H9 (cell line): ENCODE measurements around the gene ADORA2B. TPM values are rescaled to one million over a fixed set of nuclear protein-coding genes. Genes with fewer than 3 reads are reported as not detected.
A peak's percentile ranks its signal among the peaks of the same experiment; 100 is the strongest.

ENCODE experiments used
- DNase-seq: peaks from one replicate; pipeline ENCODE4 v3.0.0-alpha.2; 2017
- H2AFZ ChIP-seq: one replicate; pipeline ENCODE4 v1.6.1; 2013; ENCODE audit warnings: mild to moderate bottlenecking, low read length, control low read depth, moderate library complexity
- H2AK5ac ChIP-seq: 2 replicates; pipeline ENCODE4 v1.6.1; 2013; ENCODE audit warnings: low read length, control low read depth, mixed read lengths; ENCODE audit not compliant: insufficient read length
- H2BK120ac ChIP-seq: one replicate; pipeline ENCODE4 v1.6.1; 2013; ENCODE audit warnings: low read depth, mild to moderate bottlenecking, low read length, control low read depth, inconsistent platforms; ENCODE audit not compliant: poor library complexity, severe bottlenecking
- H2BK12ac ChIP-seq: 2 replicates; pipeline ENCODE4 v1.6.1; 2013; ENCODE audit warnings: low read length, control low read depth, mixed read lengths, low read depth; ENCODE audit not compliant: insufficient read length
- H2BK15ac ChIP-seq: 2 replicates; pipeline ENCODE4 v1.6.1; 2013; ENCODE audit warnings: low read depth, low read length, control low read depth
- H2BK20ac ChIP-seq: one replicate; pipeline ENCODE4 v1.6.1; 2013; ENCODE audit warnings: low read depth, mild to moderate bottlenecking, low read length, control low read depth, inconsistent platforms; ENCODE audit not compliant: poor library complexity, severe bottlenecking
- H2BK5ac ChIP-seq: 2 replicates; pipeline ENCODE4 v1.6.1; 2013; ENCODE audit warnings: low read length, control low read depth, mixed read lengths; ENCODE audit not compliant: insufficient read length
- H3K14ac ChIP-seq: 2 replicates; pipeline ENCODE4 v1.6.1; 2013; ENCODE audit warnings: low read length, control low read depth; ENCODE audit not compliant: insufficient read depth
- H3K18ac ChIP-seq: 2 replicates; pipeline ENCODE4 v1.6.1; 2013; ENCODE audit warnings: low read depth, mild to moderate bottlenecking, mixed read lengths, low read length, control low read depth; ENCODE audit not compliant: insufficient read length
- H3K23ac ChIP-seq: 2 replicates; pipeline ENCODE4 v1.6.1; 2013; ENCODE audit warnings: low read length, control low read depth, mixed read lengths, low read depth; ENCODE audit not compliant: insufficient read length
- H3K23me2 ChIP-seq: 2 replicates; pipeline ENCODE4 v1.6.1; 2013; ENCODE audit warnings: low read depth, mild to moderate bottlenecking, mixed read lengths, low read length, control low read depth; ENCODE audit not compliant: insufficient read length, poor library complexity, severe bottlenecking
- H3K27ac ChIP-seq: 2 replicates; pipeline ENCODE4 v1.5.1; 2013; ENCODE audit warnings: low read length, control low read depth, mixed read lengths, low read depth; ENCODE audit not compliant: insufficient read length
- H3K27me3 ChIP-seq: 2 replicates; pipeline ENCODE4 v1.6.1; 2013; ENCODE audit warnings: low read length, control low read depth, inconsistent platforms; ENCODE audit not compliant: insufficient read depth
- H3K4ac ChIP-seq: 2 replicates; pipeline ENCODE4 v1.6.1; 2013; ENCODE audit warnings: low read depth, mild to moderate bottlenecking, control low read depth, inconsistent platforms, low read length, moderate library complexity
- H3K4me1 ChIP-seq: 2 replicates; pipeline ENCODE4 v1.6.1; 2013; ENCODE audit warnings: low read length, control low read depth, inconsistent platforms; ENCODE audit not compliant: insufficient read depth
- H3K4me2 ChIP-seq: 2 replicates; pipeline ENCODE4 v1.6.1; 2013; ENCODE audit warnings: low read length, control low read depth, mixed read lengths; ENCODE audit not compliant: insufficient read length, insufficient read depth
- H3K56ac ChIP-seq: 2 replicates; pipeline ENCODE4 v1.6.1; 2013; ENCODE audit warnings: low read depth, mild to moderate bottlenecking, mixed read lengths, low read length, control low read depth; ENCODE audit not compliant: insufficient read length
- H3K79me1 ChIP-seq: 2 replicates; pipeline ENCODE4 v1.6.1; 2013; ENCODE audit warnings: low read depth, mild to moderate bottlenecking, moderate library complexity, low read length, control low read depth, inconsistent platforms; ENCODE audit not compliant: insufficient read depth, poor library complexity, severe bottlenecking
- H3K79me2 ChIP-seq: 2 replicates; pipeline ENCODE4 v1.6.1; 2013; ENCODE audit warnings: low read length, control low read depth, inconsistent platforms; ENCODE audit not compliant: insufficient read depth
- H3K9ac ChIP-seq: 2 replicates; pipeline ENCODE4 v1.6.1; 2013; ENCODE audit warnings: low read length, control low read depth, mixed read lengths; ENCODE audit not compliant: insufficient read length; ENCODE audit errors: extremely low read depth
- H3K9me3 ChIP-seq: one replicate; pipeline ENCODE4 v1.6.1; 2013; ENCODE audit warnings: low read depth, low read length, inconsistent platforms; ENCODE audit not compliant: control insufficient read depth
- H3T11ph ChIP-seq: one replicate; pipeline ENCODE4 v1.6.1; 2013; ENCODE audit warnings: mild to moderate bottlenecking, low read length, control low read depth, inconsistent platforms
- H4K20me1 ChIP-seq: one replicate; pipeline ENCODE4 v1.6.1; 2013; ENCODE audit not compliant: control insufficient read depth, insufficient read length, insufficient read depth
- H4K5ac ChIP-seq: 2 replicates; pipeline ENCODE4 v1.6.1; 2013; ENCODE audit warnings: low read depth, mild to moderate bottlenecking, mixed read lengths, low read length, control low read depth; ENCODE audit not compliant: insufficient read length
- H4K8ac ChIP-seq: replicated peaks from 2 replicates; pipeline ENCODE4 v1.6.1; 2013; ENCODE audit warnings: low read length, control low read depth, mixed read lengths, low read depth; ENCODE audit not compliant: insufficient read length
- H4K91ac ChIP-seq: 2 replicates; pipeline ENCODE4 v1.6.1; 2013; ENCODE audit warnings: low read depth, mild to moderate bottlenecking, moderate library complexity, mixed read lengths, low read length, control low read depth; ENCODE audit not compliant: insufficient read length
- H3K27ac Mint-ChIP-seq, 3 experiments: 2 replicates in 2 of 3; 3 replicates in 1 of 3; pipeline ENCODE4 v1.8.0; 2020 to 2021; ENCODE audit warnings: mixed read lengths in 3 of 3, mild to moderate bottlenecking in 1 of 3, moderate library complexity in 1 of 3
- H3K27me3 Mint-ChIP-seq: 2 replicates; pipeline ENCODE4 v1.8.0; 2021; ENCODE audit warnings: low read depth, mild to moderate bottlenecking, moderate library complexity, mixed read lengths
- H3K36me3 Mint-ChIP-seq, 3 experiments: 2 replicates in 2 of 3; 3 replicates in 1 of 3; pipeline ENCODE4 v1.8.0; 2020 to 2021; ENCODE audit warnings: low read depth in 3 of 3, mixed read lengths in 3 of 3; ENCODE audit not compliant: insufficient read depth in 1 of 3
- H3K4me1 Mint-ChIP-seq, 2 experiments: 2 replicates each; pipeline ENCODE4 v1.8.0; 2020; ENCODE audit warnings: mixed read lengths in 2 of 2
- H3K4me3 Mint-ChIP-seq, 2 experiments: 2 replicates in 1 of 2; 3 replicates in 1 of 2; pipeline ENCODE4 v1.8.0; 2020 to 2021; ENCODE audit warnings: mild to moderate bottlenecking in 2 of 2, mixed read lengths in 2 of 2, moderate library complexity in 1 of 2
- H3K9me3 Mint-ChIP-seq, 2 experiments: 2 replicates in 1 of 2; 3 replicates in 1 of 2; pipeline ENCODE4 v1.8.0; 2020; ENCODE audit warnings: mild to moderate bottlenecking in 2 of 2, mixed read lengths in 2 of 2, moderate library complexity in 1 of 2
- WGBS: extraction: QIAGEN DNeasy Blood & Tissue Kit; methylation state at CpG from one replicate; pipeline ENCODE4 v1.1.7; 2013; ENCODE audit warnings: missing lambda C conversion rate, low lambda C conversion rate, mixed read lengths; ENCODE audit not compliant: insufficient read length; ENCODE audit errors: extremely low coverage; 5-methylcytosine and 5-hydroxymethylcytosine counted together
- total RNA-seq: library from RNA; stranded (reverse); gene quantifications from 2 replicates; pipeline ENCODE4 v1.2.1, GENCODE V29; 2021
- TF ChIP-seq, protein P1 (sequence below): fragments of 200-600 bp; sonication (generic); conservative IDR thresholded peaks from 3 replicates; pipeline ENCODE4 v1.8.0; 2021; ENCODE audit warnings: antibody characterized with exemption, mild to moderate bottlenecking

ADORA2B gene
- total RNA-seq, 1 experiment from 2014 or later, result 3.1 TPM

DNA sequence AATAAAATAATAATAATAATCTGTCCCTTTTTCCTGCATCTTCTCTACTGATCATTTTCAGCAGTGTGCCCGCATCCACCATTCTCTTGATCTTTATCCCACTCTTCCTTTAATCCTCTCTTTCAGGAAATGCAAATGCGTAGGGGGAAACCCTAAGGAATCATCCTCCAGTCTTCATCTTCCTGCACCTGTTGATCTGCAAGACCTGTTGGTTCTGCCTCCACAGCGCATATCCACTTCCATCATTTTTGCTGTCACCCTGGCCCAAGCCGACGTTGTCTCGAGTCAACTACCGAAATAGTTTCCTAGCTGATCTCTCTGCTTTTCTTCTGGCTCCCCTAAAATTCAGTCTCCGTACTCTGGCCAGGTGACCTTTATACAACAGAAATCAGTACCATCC, 24.5 kb downstream of the ADORA2B start:
- H3K4me3 Mint-ChIP-seq, result no peak overlapping the region; a peak in 1 of 5 replicates
- Histone ChIP-seq H3K23ac (no peak overlapping the region), H3K9me3 (no peaks in the 10 kb centered on the region), H4K91ac (no peak overlapping the region), H3K9ac (no peak overlapping the region), H4K8ac (no peak overlapping the region), H3K79me1 (no peaks in the 10 kb centered on the region), H3K27ac (no peak overlapping the region), H3K23me2 (peaks cover 3% of the 10 kb centered on the region), H3K27me3 (no peaks in the 10 kb centered on the region; the same call in 1 of the 2 replicates), H4K20me1 (no peaks in the 10 kb centered on the region), H3K4ac (no peak overlapping the region), H2AFZ (no peak overlapping the region), H3K14ac (no peak overlapping the region), H2AK5ac (no peak overlapping the region), H2BK120ac (no peak overlapping the region), H3K56ac (no peak overlapping the region), H2BK15ac (no peak overlapping the region), H3K4me1 (peaks cover 10% of the 10 kb centered on the region), H3K79me2 (no peaks in the 10 kb centered on the region), H3K4me2 (no peak overlapping the region), H2BK12ac (no peak overlapping the region), H2BK5ac (no peak overlapping the region), H3T11ph (no peak overlapping the region), H2BK20ac (no peak overlapping the region), H4K5ac (no peak overlapping the region), H3K18ac (no peak overlapping the region)
- H3K4me1 Mint-ChIP-seq, result peaks cover 59 to 63% of the 10 kb centered on the region in 2 experiments
- WGBS, result no CpG with 5 or more reads among the region's 8 CpGs
- TF ChIP-seq, protein P1, sequence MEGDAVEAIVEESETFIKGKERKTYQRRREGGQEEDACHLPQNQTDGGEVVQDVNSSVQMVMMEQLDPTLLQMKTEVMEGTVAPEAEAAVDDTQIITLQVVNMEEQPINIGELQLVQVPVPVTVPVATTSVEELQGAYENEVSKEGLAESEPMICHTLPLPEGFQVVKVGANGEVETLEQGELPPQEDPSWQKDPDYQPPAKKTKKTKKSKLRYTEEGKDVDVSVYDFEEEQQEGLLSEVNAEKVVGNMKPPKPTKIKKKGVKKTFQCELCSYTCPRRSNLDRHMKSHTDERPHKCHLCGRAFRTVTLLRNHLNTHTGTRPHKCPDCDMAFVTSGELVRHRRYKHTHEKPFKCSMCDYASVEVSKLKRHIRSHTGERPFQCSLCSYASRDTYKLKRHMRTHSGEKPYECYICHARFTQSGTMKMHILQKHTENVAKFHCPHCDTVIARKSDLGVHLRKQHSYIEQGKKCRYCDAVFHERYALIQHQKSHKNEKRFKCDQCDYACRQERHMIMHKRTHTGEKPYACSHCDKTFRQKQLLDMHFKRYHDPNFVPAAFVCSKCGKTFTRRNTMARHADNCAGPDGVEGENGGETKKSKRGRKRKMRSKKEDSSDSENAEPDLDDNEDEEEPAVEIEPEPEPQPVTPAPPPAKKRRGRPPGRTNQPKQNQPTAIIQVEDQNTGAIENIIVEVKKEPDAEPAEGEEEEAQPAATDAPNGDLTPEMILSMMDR, result no peak
- H3K36me3 Mint-ChIP-seq, result no peaks in the 10 kb centered on the region; a peak in 4 of 7 replicates
- H3K9me3 Mint-ChIP-seq, result no peaks in the 10 kb centered on the region
- no peak for DNase-seq
- peak overlapping the region in 1 of 3 experiments; percentile 1; a peak in 1 of 7 replicates for H3K27ac Mint-ChIP-seq
- H3K27me3 Mint-ChIP-seq, result peaks cover 6% of the 10 kb centered on the region
